GM21529 (cell line): Measurements from ENCODE around the gene USP5.

Experiments
- ATAC-seq: cut with Tn5 transposase; IDR thresholded peaks from one replicate; pipeline ENCODE4 v1.9.1; 2021; ENCODE audit not compliant: unreplicated experiment

The USP5 gene

DNA sequence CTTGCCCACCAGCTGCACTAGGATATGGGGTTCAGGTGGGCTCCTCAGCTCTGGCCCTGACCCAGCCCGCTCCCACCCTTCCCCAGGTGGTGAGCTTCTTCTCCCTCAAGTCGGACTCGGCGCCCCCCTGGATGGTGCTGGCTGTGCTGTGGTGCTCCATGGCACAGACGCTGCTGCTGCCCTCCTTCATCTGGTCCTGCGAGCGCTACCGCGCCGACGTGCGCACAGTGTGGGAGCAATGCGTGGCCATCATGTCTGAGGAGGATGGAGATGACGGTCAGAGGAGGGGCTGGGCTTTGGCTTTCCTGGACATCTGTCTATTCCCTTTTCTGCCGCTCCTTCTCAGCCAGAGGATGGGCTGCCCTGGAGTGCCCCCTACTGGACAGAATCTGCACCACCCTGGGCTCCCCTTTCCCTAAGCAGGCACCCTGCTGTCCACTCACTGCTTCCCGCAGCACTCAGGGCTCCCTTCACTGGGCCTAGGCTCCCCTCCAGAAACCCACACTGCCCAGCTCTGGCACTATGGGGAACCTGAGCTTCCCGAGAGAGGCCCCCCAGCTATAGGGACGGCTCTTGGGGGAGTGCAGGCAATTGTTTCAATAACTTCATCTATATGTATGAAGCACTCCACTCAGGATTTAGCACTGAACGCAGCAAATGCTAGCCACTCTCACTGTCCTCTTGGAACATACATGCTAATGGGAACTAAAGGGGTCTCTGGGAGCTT lies 26.4 kb upstream of the USP5 start:
- ATAC-seq: no peak

DNA sequence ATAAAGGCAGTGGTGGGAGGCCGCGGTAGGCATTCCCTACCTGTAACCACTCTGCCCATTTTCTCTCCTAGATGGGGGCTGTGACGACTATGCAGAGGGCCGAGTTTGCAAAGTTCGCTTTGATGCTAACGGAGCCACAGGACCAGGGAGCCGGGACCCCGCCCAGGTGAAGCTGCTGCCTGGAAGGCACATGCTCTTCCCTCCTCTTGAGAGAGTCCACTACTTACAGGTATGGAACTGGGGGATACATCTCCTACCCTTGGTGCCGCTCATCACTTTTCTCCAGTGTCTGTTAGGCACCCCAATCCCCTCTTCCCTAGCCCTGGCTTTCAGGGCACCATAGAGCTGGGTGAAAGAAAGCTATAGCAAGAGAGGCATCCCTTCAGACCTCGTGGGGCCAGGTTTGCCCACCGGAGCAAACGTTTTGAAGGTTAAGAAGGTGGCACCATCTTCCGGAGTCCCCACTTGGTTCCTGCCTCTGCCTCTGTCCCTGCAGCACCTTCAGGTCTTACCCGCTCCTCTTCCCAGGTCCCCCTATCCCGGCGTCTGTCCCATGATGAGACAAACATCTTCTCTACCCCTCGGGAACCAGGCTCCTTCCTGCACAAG lies 25.7 kb upstream of the USP5 start:
- ATAC-seq: no peak

DNA sequence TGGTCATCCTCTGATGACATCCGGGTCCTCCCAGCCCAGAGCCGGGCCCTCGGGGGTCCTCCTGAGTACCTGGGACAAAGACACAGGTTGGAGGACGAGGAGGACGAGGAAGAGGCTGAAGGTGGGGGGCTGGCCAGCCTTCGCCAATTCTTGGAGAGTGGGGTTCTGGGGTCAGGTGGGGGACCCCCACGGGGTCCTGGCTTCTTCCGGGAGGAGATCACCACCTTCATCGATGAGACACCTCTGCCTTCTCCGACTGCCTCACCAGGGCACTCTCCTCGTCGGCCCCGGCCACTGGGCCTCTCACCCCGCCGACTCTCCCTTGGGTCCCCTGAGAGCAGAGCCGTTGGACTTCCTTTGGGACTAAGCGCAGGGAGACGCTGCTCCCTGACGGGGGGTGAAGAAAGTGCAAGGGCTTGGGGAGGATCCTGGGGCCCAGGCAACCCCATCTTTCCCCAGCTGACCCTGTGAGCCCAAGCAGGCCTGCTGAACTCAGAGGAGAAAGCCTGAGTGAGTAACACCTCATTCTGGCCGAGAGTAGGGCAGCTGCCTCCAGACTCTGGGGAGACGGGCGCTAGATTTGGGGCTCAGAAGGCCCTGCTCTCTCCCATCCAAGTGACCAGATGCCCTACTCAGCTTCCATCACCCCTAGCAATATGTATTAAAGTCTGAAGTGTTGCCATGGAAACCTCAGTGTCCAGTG lies 25.1 kb upstream of the USP5 start:
- ATAC-seq: no peak

DNA sequence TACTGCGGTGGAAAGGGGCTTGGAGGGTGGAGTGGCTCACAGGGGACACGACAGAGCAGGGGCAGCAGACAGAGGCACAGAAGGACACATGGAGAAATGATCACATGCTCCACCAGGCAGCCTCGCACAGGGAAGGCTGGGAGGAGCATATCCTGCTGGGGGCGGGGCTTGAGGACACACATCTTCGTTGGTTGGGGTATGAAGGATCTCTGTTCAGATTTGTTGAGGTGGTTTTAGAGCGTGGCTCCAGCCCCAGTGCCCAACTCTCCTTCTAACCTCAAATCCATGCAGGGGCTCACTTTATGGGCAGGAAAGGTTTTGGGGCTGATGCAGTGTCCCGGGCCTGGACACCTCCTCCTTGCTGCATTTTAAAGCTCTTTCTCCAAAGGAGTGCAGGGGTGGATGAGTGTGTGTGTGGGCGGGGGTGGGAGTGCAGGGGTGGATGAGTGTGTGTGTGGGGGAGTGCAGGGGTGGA lies 24.5 kb upstream of the USP5 start:
- no peak for ATAC-seq

DNA sequence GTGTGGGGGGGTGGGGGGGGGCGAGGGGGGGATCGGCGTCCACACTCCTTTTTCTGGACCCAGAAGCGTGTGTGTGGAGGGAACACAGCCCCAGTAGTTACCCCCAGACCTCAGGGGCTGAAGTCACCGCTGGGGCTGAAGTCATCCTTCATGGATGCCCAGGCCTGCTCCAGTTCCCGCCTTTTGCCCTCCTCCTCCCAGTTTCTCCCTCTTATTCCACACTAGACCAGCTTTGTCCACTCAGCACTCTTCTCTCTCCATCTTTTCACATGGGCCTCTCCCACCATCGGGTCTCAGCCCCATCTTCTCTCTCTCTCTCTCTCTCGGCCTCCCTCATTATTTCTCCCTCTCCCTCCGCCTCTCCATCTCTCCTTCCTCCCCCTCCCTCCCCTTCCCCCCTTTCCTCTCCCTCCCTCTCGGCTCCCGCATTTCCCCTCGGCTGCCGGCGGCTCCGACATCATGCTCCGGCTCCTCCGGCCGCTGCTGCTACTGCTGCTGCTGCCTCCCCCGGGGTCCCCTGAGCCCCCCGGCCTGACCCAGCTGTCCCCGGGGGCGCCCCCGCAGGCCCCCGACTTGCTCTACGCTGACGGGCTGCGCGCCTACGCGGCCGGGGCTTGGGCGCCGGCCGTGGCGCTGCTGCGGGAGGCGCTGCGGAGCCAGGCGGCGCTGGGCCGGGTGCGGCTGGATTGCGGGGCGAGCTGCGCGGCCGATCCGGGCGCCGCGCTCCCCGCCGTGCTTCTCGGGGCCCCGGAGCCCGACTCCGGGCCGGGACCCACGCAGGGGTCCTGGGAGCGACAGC lies 23.8 kb upstream of the USP5 start, which contains the start of gene P3H3:
Gene P3H3, plus strand, starts transcription at position 426 of the 799 bp plus-strand sequence. Its CDS starts 34 bp downstream, at position 460.
- ATAC-seq: no peak

DNA sequence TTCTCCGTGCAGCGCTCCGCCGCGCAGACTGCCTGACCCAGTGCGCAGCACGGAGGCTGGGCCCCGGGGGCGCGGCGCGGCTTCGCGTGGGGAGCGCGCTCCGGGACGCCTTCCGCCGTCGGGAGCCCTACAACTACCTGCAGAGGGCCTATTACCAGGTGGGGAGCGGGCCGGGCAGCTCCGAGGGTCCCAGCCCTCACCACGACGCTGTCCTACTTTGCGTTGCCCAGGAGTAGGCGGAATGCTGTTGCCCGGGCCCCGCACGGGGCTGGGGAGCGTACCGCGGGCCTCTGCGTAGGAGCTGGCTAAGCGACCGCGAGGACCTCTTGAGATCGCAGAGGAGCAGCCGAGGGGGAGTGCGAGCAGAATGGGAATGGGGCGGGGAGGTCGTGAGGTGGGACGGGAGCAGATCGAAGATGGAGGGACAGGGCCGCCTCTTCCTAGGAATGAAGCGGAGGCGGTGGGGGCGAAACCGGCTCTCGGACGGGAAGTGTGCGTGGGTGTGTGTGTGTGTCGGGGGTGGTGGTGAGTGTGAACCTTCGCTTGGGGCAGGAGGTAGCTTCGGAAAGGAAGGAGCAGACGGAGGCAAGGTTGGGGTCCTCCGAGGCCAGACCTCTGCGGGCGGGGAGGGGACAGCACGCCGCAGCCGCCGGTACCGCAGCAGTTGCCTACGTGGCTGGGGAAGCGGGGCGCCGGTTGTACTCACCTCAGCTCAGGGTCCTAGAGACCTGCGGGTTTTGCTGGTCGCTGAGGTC lies 23.0 kb upstream of the USP5 start:
- ATAC-seq: no peak

DNA sequence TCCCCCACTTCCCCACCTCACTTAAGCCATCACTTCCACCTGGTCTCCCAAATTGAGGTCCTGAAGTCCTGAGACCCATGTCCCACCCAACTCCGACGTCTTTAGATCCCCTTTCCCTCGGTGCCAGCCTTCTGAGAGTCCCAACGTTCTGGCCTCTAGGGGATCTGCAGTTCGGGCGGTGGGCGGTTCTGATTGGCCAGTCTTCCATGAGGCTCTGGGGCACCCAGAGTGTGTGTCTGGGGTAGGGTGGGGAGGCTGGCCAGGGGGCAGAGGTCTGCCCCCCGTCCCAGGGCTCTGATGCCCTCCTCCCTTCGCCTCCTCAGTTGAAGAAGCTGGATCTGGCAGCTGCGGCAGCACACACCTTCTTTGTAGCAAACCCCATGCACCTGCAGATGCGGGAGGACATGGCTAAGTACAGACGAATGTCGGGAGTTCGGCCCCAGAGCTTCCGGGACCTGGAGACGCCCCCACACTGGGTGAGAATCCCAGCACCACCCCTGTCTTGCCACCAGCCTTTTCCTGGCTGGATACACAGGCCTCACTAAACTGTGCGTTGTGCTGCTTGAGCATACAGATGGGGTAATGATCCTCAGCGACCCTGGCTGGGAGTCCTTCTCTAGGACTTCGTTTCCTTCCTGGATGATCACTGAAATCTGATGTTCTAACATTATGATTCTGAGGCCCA lies 22.3 kb upstream of the USP5 start:
- no peak for ATAC-seq

DNA sequence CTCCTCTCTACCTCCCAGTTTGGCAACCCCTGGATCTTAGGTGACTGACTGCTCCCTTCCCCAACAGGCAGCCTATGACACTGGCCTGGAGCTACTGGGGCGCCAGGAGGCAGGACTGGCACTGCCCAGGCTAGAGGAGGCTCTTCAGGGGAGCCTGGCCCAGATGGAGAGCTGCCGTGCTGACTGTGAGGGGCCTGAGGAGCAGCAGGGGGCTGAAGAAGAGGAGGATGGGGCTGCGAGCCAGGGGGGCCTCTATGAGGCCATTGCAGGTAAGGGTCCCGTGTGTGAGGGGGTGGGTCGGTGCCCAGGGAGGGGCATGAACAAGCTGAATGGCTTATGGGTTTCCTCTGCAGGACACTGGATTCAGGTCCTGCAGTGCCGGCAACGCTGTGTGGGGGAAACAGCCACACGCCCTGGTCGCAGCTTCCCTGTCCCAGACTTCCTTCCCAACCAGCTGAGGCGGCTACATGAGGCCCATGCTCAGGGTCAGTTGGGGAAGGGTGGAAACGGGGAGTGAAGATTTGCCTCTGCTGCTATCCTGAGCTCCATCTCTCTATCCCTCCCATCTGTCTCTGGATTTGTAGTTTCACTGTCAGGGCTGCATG lies 21.6 kb upstream of the USP5 start:
- ATAC-seq: no peak

DNA sequence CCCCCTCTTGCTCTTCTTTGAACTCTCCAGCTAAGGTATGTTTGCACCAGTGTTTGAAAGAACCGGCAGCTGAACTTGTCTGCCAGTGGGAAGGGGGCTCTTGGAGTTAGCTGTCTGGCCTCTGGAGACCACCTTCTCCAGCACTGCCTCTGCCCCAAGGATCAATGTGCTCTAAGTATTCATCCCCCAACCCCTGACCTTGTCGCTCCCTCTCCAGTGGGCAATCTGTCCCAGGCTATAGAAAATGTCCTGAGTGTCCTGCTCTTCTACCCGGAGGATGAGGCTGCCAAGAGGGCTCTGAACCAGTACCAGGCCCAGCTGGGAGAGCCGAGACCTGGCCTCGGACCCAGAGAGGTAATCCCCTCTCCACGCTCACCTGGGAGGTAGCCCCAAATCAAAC lies 21.0 kb upstream of the USP5 start:
- no peak for ATAC-seq

DNA sequence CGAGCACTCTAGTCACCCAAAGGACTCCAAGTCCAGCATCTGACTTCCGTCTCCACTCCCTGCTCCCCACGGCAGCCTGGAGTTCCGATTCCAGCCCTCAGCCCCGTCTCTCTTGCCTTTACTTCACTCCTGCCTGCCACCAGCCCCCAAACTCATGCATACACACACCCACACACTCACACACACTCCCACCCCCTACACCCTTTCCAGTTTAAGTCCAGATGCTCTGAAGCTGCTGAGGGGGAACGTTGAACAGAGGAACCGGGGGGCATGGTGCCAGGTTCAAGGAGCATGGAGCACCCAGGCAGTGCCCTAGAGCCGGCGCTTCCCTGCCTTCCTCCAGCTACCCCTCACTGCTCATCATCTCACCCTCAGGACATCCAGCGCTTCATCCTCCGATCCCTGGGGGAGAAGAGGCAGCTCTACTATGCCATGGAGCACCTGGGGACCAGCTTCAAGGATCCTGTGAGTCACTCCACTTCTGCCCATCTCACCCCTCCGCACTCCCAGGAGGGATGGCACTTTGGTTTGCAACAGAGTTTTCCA lies 20.4 kb upstream of the USP5 start:
- ATAC-seq: no peak

DNA sequence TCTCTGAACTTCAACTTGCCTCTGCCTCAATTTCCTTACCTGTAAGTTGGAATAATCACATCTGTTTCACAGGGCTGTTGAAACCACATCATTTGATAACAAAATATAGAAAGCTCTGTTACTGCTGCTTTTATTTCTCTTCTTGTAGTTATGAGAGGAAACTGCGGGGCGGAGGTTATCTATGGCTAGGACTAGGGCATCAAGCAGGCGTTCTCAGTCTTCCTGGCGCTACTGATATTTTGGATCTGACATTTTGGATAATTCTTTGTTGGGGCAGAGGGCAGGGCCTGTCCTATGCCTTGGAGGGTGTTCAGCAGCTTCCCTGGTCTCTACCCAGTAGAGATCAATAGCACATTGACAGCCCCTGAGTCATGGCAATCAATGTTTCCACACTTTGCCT lies 19.8 kb upstream of the USP5 start:
- ATAC-seq: no peak

DNA sequence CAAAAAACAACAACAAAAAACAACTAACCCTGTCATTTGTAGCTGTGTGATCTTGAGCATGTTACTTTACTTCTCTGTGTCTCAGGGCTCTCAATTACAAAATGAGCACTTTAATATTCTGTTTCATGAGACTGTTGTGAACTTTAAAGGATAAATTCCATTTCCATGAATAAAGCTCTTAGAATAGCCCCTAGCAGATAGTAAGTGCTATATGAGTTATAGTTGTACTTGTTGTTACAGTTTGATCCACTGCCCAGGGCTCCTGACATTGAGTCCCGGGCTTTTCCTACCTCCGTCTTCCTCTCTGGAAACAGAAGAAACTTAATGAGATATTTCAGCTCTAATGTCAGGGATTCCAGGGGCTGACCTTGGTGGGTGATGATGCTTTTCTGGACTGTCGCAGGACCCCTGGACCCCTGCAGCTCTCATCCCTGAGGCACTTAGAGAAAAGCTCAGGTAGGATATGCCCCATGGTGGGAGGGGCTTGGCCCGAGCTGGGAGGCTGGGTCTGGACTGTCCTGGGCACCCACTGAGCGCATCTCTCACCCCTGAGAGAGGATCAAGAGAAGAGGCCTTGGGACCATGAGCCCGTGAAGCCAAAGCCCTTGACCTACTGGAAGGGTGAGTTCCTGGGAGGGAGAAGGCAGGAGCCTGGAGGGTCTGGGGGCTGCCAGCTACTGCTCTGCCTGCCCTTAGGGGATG lies 18.6 kb upstream of the USP5 start:
- ATAC-seq: no peak

DNA sequence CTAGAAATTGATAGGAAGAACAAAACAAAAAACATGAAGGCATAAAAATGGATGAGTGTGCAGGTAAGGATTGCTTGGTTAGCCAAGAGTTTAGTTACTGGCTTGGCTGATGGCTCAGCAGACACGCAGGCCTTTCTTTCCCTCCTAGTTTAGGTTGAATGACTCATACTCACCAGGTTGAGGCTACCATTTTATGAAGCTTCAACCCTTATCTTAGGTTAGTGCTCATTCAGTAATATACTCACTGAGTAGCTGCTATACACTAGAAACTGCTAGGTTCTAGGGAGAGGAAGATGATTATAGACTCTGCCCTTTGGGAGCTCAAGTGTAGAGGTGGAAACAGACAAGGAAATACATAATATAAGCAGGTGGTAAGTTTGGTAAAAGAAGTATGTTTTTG lies 17.7 kb upstream of the USP5 start:
- no peak for ATAC-seq

DNA sequence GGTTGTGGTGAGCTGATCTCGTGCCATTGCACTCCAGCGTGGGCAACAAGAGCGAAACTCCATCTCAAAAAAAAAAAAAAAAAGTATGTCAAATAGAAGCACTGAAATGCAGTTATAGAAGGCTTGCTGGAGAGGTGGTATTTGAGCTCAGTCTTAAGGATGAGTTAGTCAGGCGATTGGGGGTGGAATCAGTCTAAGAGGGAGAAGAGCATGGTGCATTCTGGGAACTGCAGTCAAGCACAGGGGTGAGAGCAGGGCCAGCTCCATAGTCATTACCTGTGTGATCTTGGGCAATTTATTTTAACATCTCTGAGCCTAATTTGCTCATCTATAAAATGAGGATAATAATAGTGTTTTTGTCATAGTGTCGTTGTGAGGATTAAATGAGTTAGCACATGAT lies 17.1 kb upstream of the USP5 start:
- no peak for ATAC-seq

DNA sequence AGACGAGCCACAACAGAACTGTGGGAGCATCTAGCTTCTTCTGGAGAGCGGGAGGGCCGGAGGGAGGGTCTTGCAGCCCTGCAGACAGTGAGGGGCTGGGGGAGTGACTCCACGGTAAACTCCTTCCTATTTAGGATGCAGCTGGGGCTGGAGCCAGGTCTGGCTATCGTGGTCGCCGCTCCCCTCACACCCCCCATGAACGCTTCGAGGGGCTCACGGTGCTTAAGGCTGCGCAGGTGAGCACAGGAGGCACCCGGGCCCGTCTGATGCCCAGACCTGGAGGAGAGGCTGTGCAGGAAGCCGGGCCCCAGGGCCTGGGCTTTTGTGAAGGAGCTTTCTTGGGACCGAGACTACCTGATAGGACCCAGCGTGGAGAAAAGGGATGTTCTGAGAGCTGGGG lies 15.1 kb upstream of the USP5 start:
- ATAC-seq: no peak

DNA sequence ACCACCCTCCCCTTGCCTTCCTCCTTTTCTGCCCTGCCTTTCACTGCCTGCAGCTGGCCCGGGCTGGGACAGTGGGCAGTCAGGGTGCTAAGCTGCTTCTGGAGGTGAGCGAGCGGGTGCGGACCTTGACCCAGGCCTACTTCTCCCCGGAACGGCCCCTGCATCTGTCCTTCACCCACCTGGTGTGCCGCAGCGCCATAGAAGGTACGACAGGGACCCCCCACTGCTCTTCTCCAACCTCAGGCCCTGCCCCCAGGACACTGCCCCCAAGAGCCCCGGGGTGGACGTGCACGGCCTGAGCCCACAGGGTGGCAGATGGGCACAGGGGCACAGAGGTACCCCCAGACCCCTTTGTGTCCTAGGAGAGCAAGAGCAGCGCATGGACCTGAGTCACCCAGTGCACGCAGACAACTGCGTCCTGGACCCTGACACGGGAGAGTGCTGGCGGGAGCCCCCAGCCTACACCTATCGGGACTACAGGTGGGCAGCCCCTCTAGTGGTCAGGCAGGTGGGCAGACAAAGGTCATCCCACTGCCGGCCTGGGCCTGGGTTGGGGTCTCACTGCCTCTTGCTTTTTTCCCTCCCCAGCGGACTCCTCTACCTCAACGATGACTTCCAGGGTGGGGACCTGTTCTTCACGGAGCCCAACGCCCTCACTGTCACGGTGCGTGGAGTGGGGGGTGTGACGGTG lies 14.4 kb upstream of the USP5 start:
- ATAC-seq: no peak

DNA sequence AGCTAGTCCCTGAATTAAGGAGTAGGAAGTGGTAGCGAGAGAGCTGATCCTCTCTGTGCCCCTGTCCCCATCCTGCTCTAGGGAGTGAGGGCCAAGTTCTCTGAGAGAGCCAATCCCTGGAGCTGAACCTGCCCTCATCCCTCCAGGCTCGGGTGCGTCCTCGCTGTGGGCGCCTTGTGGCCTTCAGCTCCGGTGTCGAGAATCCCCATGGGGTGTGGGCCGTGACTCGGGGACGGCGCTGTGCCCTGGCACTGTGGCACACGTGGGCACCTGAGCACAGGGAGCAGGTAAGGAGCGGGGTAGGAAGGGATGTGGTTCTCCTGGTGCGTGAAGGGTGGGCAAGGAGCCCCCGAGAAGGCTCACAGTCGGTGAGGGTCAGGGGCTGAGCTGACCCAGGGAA lies 13.1 kb upstream of the USP5 start:
- no peak for ATAC-seq
